Stomach smooth muscle (tissue), 2 donors: ENCODE data around the gene CEACAM20.
"Not testable (repeated sequence)": the region's sequence is repeated elsewhere in the genome, so short reads cannot be mapped to it uniquely, and the experiment has no call there.

Experiments
- H3K27ac ChIP-seq: one replicate; pipeline ENCODE4 v1.7.0; 2013; ENCODE audit warnings: mild to moderate bottlenecking, low read length, inconsistent platforms
- H3K27me3 ChIP-seq, 2 donors: one replicate each; pipeline ENCODE4 v1.7.0; 2013; ENCODE audit warnings: low read length in 2 of 2; ENCODE audit not compliant: insufficient read depth in 2 of 2, control insufficient read depth in 1 of 2
- H3K36me3 ChIP-seq, 2 donors: one replicate each; pipeline ENCODE4 v1.7.0; 2013; ENCODE audit warnings: low read length in 2 of 2; ENCODE audit not compliant: control insufficient read depth in 2 of 2, insufficient read depth in 2 of 2
- H3K4me1 ChIP-seq: one replicate; pipeline ENCODE4 v1.7.0; 2013; ENCODE audit warnings: low read length; ENCODE audit not compliant: control insufficient read depth, insufficient read depth
- H3K4me3 ChIP-seq, 2 donors: one replicate each; pipeline ENCODE4 v1.7.0; 2013; ENCODE audit warnings: low read length in 2 of 2
- H3K9ac ChIP-seq, 2 donors: one replicate each; pipeline ENCODE4 v1.7.0; 2013; ENCODE audit warnings: low read length in 2 of 2, mild to moderate bottlenecking in 1 of 2
- H3K9me3 ChIP-seq, 2 donors: one replicate each; pipeline ENCODE4 v1.7.0; 2013; ENCODE audit warnings: low read length in 2 of 2; ENCODE audit not compliant: control insufficient read depth in 2 of 2
- donor health status: healthy.
- donor health status: Pancreatic carcinoma.

CEACAM20 gene

GRCh38 chr19:44476559-44477408 lies 52.7 kb downstream of the CEACAM20 start:
- no peak overlapping the region for H3K27ac ChIP-seq
- no peaks in the 10 kb centered on the region for H3K27me3 ChIP-seq
- peaks cover 90 to 92% of the 10 kb centered on the region in 2 donors for H3K9me3 ChIP-seq
- peaks cover 47 to 57% of the 10 kb centered on the region in 2 donors for H3K36me3 ChIP-seq
- peak overlapping the region in 1 of 2 donors; percentile 45 for H3K4me3 ChIP-seq
- no peak overlapping the region for H3K9ac ChIP-seq
- no peaks in the 10 kb centered on the region for H3K4me1 ChIP-seq

- not testable (repeated sequence) for H3K27ac ChIP-seq, H3K4me3 ChIP-seq, H3K27me3 ChIP-seq, H3K9ac ChIP-seq, H3K4me1 ChIP-seq, H3K36me3 ChIP-seq
- H3K9me3 ChIP-seq, result peaks cover 43 to 53% of the 10 kb centered on the region in 2 donors
Observed at GRCh38 chr19:44468730-44469129, 60.7 kb downstream of the CEACAM20 start.

GRCh38 chr19:44462600-44463286 lies 66.7 kb downstream of the CEACAM20 start:
- H3K4me1 ChIP-seq, H3K27ac ChIP-seq, H3K9ac ChIP-seq, H3K36me3 ChIP-seq, H3K4me3 ChIP-seq, H3K27me3 ChIP-seq: not testable (repeated sequence)
- peaks cover 19% of the 10 kb centered on the region in 2 donors for H3K9me3 ChIP-seq
